AG04450 (cell line): Measurements from ENCODE around the gene ABCG1. TPM values are rescaled to one million over a fixed set of nuclear protein-coding genes. Genes with fewer than 3 reads are reported as not detected.
A peak's percentile ranks its signal among the peaks of the same experiment; 100 is the strongest.

Experiments
- CTCF ChIA-PET: fragments of 300-600, 350-600 bp; formaldehyde crosslinking; extraction: SDS; loops from one replicate; lab custom pipeline; 2022; ENCODE audit warnings: antibody characterized with exemption, inconsistent platforms; lab: Charles Lee
- POLR2A ChIA-PET: fragments of 350-600 bp; formaldehyde crosslinking; extraction: SDS; loops from one replicate; lab custom pipeline; 2021; ENCODE audit warnings: antibody characterized with exemption, inconsistent platforms; lab: Yijun Ruan, JAX
- DNase-seq: peaks from one replicate; pipeline ENCODE4 v3.0.0-alpha.2; 2011; ENCODE audit warnings: low read depth, low spot score
- H3K27ac ChIP-seq: one replicate; pipeline ENCODE4 v1.5.1; 2012; ENCODE audit warnings: low read depth, low read length, control low read depth
- H3K27me3 ChIP-seq: one replicate; pipeline ENCODE4 v1.6.0; 2012; ENCODE audit warnings: low read length; ENCODE audit not compliant: control insufficient read depth, insufficient read depth
- H3K4me3 ChIP-seq: 2 replicates; pipeline ENCODE4 v1.5.1; 2011; ENCODE audit warnings: mild to moderate bottlenecking, low read depth, low read length, control low read depth
- H3K9me3 ChIP-seq: 2 replicates; pipeline ENCODE4 v1.5.1; 2012; ENCODE audit warnings: low read length; ENCODE audit not compliant: control insufficient read depth, insufficient read depth
- CTCF ChIP-seq: IDR thresholded peaks from 2 replicates; pipeline ENCODE4 v1.5.1; 2011; ENCODE audit warnings: low read depth, low read length, control low read depth, inconsistent platforms
- polyA plus RNA-seq: library from polyadenylated mRNA; depleted of rRNA; stranded (reverse); fragments of >200 nt; gene quantifications from 2 replicates; pipeline ENCODE4 v1.2.3, GENCODE V29; 2011

The ABCG1 gene
- polyA plus RNA-seq, 1 experiment: 0.71 TPM

- no peak overlapping the region for H3K27ac ChIP-seq
- H3K27me3 ChIP-seq: peaks cover 25% of the 10 kb centered on the region
- ChIA-PET CTCF (no interaction called here), POLR2A (no interaction called here)
- no peak for DNase-seq
- no peak overlapping the region for H3K4me3 ChIP-seq
- no peaks in the 10 kb centered on the region for H3K9me3 ChIP-seq
- no peak for TF ChIP-seq CTCF
Measured at GRCh38 chr21:42255825-42256224, 36.9 kb downstream of the ABCG1 start.

DNA sequence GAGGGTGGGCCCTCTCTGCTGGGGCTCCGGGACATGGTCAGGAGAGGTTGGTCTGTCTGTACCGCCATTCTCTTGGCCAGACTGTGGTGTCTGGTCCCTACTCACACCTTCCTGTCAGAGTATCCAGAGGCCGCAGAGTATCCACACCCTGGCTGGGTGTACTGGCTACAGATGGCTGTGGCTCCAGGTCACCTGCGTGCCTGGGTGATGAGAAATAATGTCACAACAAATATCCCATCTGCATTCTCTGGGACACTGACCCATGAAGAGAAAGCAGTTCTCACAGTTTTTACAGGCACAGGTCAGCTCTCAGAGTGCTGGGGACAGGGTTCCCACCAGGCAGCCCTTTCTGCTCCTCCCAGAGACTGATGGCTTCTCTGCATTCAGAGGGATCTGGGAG is 37.4 kb downstream of the ABCG1 start:
- CTCF ChIA-PET: interaction anchor here (0.6 kb wide), 2 partner anchors 16 to 110 kb away, joined by 3 read pairs; no protein-coding TSS in a partner anchor

GRCh38 chr21:42257091-42257765 is 38.3 kb downstream of the ABCG1 start:
- H3K27me3 ChIP-seq: peaks cover 23% of the 10 kb centered on the region
- TF ChIP-seq CTCF: no peak
- no peak for DNase-seq
- H3K27ac ChIP-seq: no peak overlapping the region
- no peak overlapping the region for H3K4me3 ChIP-seq
- no peaks in the 10 kb centered on the region for H3K9me3 ChIP-seq
- POLR2A ChIA-PET: no interaction called here
- CTCF ChIA-PET: interaction anchor here (0.6 kb wide), 1 partner anchor 17 kb away, joined by 3 read pairs; no protein-coding TSS in a partner anchor

More for the DNA sequence above, 37.4 kb downstream of the ABCG1 start:
- Histone ChIP-seq H3K4me3 (no peak overlapping the region), H3K27ac (no peak overlapping the region), H3K9me3 (no peaks in the 10 kb centered on the region), H3K27me3 (peaks cover 25% of the 10 kb centered on the region)
- TF ChIP-seq CTCF: no peak
- DNase-seq: no peak
- POLR2A ChIA-PET: no interaction called here

GRCh38 chr21:42258150-42258884 is 39.4 kb downstream of the ABCG1 start:
- no peak for DNase-seq
- peak; percentile 77 for TF ChIP-seq CTCF
- H3K27ac ChIP-seq: no peak overlapping the region
- POLR2A ChIA-PET: interaction anchor here (0.6 kb wide), 1 partner anchor 1507 kb away, joined by 3 read pairs; no protein-coding TSS in a partner anchor
- H3K9me3 ChIP-seq: no peaks in the 10 kb centered on the region
- H3K4me3 ChIP-seq: no peak overlapping the region
- H3K27me3 ChIP-seq: peaks cover 25% of the 10 kb centered on the region
- CTCF ChIA-PET: interaction anchor here (0.5 to 4.8 kb wide), 21 partner anchors 8 to 646 kb away, joined by 3 to 56 read pairs (median 4); no protein-coding TSS in a partner anchor
